Esophagus muscularis mucosa (tissue), 3 donors: Measurements from ENCODE around the gene CDH10.

Experiments used
- EP300 ChIP-seq: sonication (generic); formaldehyde crosslinking; IDR thresholded peaks from one replicate; pipeline ENCODE4 v1.6.1; 2017; ENCODE audit warnings: antibody characterized with exemption
- POLR2A ChIP-seq: fragments of 450-650 bp; IDR thresholded peaks from one replicate; pipeline ENCODE4 v1.6.1; 2017; ENCODE audit warnings: antibody characterized with exemption, moderate library complexity, mild to moderate bottlenecking, low read depth
- POLR2AphosphoS5 ChIP-seq, 2 donors: sonication (generic); formaldehyde crosslinking; IDR thresholded peaks; one replicate each; pipeline ENCODE4 v1.6.1; 2017; ENCODE audit warnings: antibody characterized with exemption in 2 of 2

DNA sequence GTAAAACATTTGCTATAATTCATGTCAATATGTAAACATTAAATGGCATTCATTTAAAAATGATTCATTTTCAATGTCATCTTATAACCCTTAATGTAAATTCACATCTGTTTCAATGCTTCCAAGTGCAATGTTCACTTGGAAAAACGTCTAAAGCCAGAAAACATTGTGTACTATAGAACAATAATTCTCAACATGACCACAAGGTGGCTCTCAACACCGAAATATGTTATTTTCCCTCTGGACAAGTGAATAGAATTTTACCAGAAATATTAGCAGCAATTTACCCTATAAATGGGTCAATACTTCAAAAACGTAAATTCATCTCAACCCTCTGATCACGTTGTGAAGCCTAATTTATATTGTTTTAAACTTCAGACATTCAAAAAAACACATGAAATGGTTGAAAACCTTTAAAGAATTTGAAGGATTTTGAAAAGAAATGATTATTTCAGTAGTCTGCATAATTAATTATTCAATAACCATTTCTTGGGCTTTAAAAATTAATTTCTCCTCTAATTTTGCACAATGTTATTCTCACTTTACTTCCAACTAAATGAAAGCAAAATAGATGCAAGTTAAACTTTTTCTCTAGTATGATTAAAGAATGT lies 11.0 kb downstream of the CDH10 start:
- TF ChIP-seq POLR2A: no peak
- no peak for TF ChIP-seq POLR2AphosphoS5 (IDR thresholded peaks at IDR 0.05)
- no peak for TF ChIP-seq EP300
